Activated CD8-positive, alpha-beta T cell treated with anti-CD3 and anti-CD28 coated beads for 36 hours (primary cell): ENCODE measurements around the gene CCDC124. TPM values are rescaled to one million over a fixed set of nuclear protein-coding genes. Genes with fewer than 3 reads are reported as not detected.

ENCODE experiments used
- ATAC-seq: fragments of 200-7000 bp; cut with Tn5 transposase; one replicate; pipeline ENCODE4 v1.10.0; 2021; ENCODE audit warnings: mild to moderate bottlenecking, moderate library complexity
- CTCF ChIA-PET: fragments of 350-600 bp; sonication (Branson Sonifier 250); formaldehyde crosslinking; loops from one replicate; lab custom pipeline; 2021; ENCODE audit warnings: antibody characterized with exemption; lab: Charles Lee
- POLR2A ChIA-PET: fragments of 350-600 bp; sonication (Branson Sonifier 250); formaldehyde crosslinking; loops from one replicate; lab custom pipeline; 2021; ENCODE audit warnings: antibody characterized with exemption; lab: Charles Lee
- DNase-seq: peaks from one replicate; pipeline ENCODE4 v3.0.0-alpha.2; 2020
- H3K27ac Mint-ChIP-seq: one replicate; pipeline ENCODE4 v1.8.0; 2021; ENCODE audit warnings: mild to moderate bottlenecking, mixed read lengths
- H3K27me3 Mint-ChIP-seq: one replicate; pipeline ENCODE4 v1.8.0; 2021; ENCODE audit warnings: mixed read lengths
- H3K36me3 Mint-ChIP-seq: one replicate; pipeline ENCODE4 v1.8.0; 2021; ENCODE audit warnings: low read depth, mixed read lengths
- H3K4me1 Mint-ChIP-seq: one replicate; pipeline ENCODE4 v1.8.0; 2021; ENCODE audit warnings: low read depth, mixed read lengths
- H3K4me3 Mint-ChIP-seq: one replicate; pipeline ENCODE4 v1.8.0; 2021; ENCODE audit warnings: mild to moderate bottlenecking, moderate library complexity, mixed read lengths
- H3K9me3 Mint-ChIP-seq: one replicate; pipeline ENCODE4 v1.8.0; 2021; ENCODE audit warnings: mixed read lengths
- CTCF ChIP-seq: fragments of 200-600 bp; IDR thresholded peaks from one replicate; pipeline ENCODE4 v1.8.0; 2022; ENCODE audit warnings: antibody characterized with exemption, mild to moderate bottlenecking
- intact Hi-C: fragments of 100-400 bp; cut with micrococcal nuclease; formaldehyde crosslinking; loops from one replicate; pipeline ENCODE4 v1.10.0; 2022
- total RNA-seq, 2 experiments: library from RNA; stranded (reverse); gene quantifications; one replicate each; pipeline ENCODE4 v1.2.3, GENCODE V29; 2021

CCDC124 gene
- total RNA-seq, 2 experiments from 2014 or later, result 120 to 129 TPM

- Mint-ChIP-seq H3K27me3 (peaks cover 37% of the 10 kb centered on the region), H3K36me3 (no peaks in the 10 kb centered on the region), H3K27ac (no peak overlapping the region), H3K4me3 (no peak overlapping the region), H3K4me1 (peaks cover 7% of the 10 kb centered on the region), H3K9me3 (no peaks in the 10 kb centered on the region)
- intact Hi-C loops, result no loop called here
- no peak for DNase-seq
- no peak for TF ChIP-seq CTCF
- no peak for ATAC-seq
- POLR2A ChIA-PET, result interaction anchor here (1.6 to 1.7 kb wide), 2 partner anchors 10 to 15 kb away, joined by 4 to 5 read pairs; no protein-coding TSS in a partner anchor
- CTCF ChIA-PET, result interaction anchor here (2.0 to 2.7 kb wide), 2 partner anchors 21 to 29 kb away, joined by 6 to 9 read pairs; no protein-coding TSS in a partner anchor
Observed at GRCh38 chr19:17967257-17968051, 34.6 kb downstream of the CCDC124 start.

GRCh38 chr19:17968362-17968761, 35.5 kb downstream of the CCDC124 start:
- H3K27me3 Mint-ChIP-seq, result peaks cover 37% of the 10 kb centered on the region
- no peak overlapping the region for H3K27ac Mint-ChIP-seq
- no peaks in the 10 kb centered on the region for H3K9me3 Mint-ChIP-seq
- intact Hi-C loops, result no loop called here
- POLR2A ChIA-PET, result interaction anchor here (1.7 kb wide), 1 partner anchor 11 kb away, joined by 4 read pairs; no protein-coding TSS in a partner anchor
- H3K4me3 Mint-ChIP-seq, result no peak overlapping the region
- CTCF ChIA-PET, result interaction anchor here (0.8 to 3.1 kb wide), 5 partner anchors 14 to 36 kb away, joined by 3 to 9 read pairs (median 4); partner anchors contain the start of gene CCDC124
- no peak for TF ChIP-seq CTCF
- H3K36me3 Mint-ChIP-seq, result no peaks in the 10 kb centered on the region
- DNase-seq, result no peak
- H3K4me1 Mint-ChIP-seq, result peaks cover 7% of the 10 kb centered on the region
- no peak for ATAC-seq

- TF ChIP-seq CTCF, result no peak
- Mint-ChIP-seq H3K4me3 (no peak overlapping the region), H3K27ac (no peak overlapping the region), H3K4me1 (peaks cover 7% of the 10 kb centered on the region), H3K27me3 (peaks cover 32% of the 10 kb centered on the region), H3K36me3 (no peaks in the 10 kb centered on the region), H3K9me3 (no peaks in the 10 kb centered on the region)
- ChIA-PET CTCF (interaction anchor here (0.8 to 3.1 kb wide), 5 partner anchors 15 to 37 kb away, joined by 3 to 9 read pairs (median 4); partner anchors contain the start of gene CCDC124), POLR2A (interaction anchor here (1.7 kb wide), 1 partner anchor 11 kb away, joined by 4 read pairs; no protein-coding TSS in a partner anchor)
- no peak for ATAC-seq
- intact Hi-C loops, result no loop called here
- no peak for DNase-seq
Observed at GRCh38 chr19:17969096-17969792, 36.4 kb downstream of the CCDC124 start.

- Mint-ChIP-seq H3K36me3 (no peaks in the 10 kb centered on the region), H3K4me1 (peaks cover 2% of the 10 kb centered on the region), H3K4me3 (no peak overlapping the region), H3K9me3 (no peaks in the 10 kb centered on the region), H3K27me3 (peaks cover 7% of the 10 kb centered on the region), H3K27ac (no peak overlapping the region)
- POLR2A ChIA-PET, result no interaction called here
- TF ChIP-seq CTCF, result no peak
- CTCF ChIA-PET, result no interaction called here
- ATAC-seq (no peak), DNase-seq (no peak)
- intact Hi-C loops, result no loop called here
Observed at GRCh38 chr19:17972230-17972629, 39.4 kb downstream of the CCDC124 start.
